ENCODE data around the gene RNASE2.

DNA sequence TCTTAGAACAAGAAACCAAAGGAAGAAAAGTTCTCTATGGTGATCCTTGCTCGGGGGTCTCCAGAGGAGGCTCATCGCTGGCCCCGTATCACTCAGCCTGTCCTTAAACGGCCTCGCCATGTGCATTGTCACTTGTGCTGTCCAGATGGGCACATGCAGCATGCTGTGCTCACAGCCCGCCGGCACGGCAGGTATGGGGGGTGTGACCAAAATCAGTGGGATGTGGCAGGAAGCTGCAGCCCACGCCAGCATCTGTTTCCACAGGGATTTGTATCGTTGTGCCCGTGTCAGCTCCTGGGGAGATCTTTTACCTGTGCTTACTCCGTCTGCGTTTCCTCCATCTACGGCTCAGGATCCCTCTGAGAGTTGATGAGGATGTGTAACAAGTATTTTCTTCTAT is 41.2 kb downstream of the RNASE2 start:
- TF ChIP-seq, protein P1, sequence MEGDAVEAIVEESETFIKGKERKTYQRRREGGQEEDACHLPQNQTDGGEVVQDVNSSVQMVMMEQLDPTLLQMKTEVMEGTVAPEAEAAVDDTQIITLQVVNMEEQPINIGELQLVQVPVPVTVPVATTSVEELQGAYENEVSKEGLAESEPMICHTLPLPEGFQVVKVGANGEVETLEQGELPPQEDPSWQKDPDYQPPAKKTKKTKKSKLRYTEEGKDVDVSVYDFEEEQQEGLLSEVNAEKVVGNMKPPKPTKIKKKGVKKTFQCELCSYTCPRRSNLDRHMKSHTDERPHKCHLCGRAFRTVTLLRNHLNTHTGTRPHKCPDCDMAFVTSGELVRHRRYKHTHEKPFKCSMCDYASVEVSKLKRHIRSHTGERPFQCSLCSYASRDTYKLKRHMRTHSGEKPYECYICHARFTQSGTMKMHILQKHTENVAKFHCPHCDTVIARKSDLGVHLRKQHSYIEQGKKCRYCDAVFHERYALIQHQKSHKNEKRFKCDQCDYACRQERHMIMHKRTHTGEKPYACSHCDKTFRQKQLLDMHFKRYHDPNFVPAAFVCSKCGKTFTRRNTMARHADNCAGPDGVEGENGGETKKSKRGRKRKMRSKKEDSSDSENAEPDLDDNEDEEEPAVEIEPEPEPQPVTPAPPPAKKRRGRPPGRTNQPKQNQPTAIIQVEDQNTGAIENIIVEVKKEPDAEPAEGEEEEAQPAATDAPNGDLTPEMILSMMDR (IDR thresholded peaks at IDR 0.05): no peak
- TF ChIP-seq ZFX (IDR thresholded peaks at IDR 0.05; ENCODE audit: borderline replicate concordance): no peak

Measured in 22Rv1 (cell line).